Stimulated activated naive B cell treated with anti-CD40 and anti-IgM and Interleukin-4, amounts not matched to agents 10 μg/mL and 1 μg/mL and 100 μg/mL, for 72 hours (primary cell): ENCODE measurements around the gene LGALS9B.
"Not testable (repeated sequence)": the region's sequence is repeated elsewhere in the genome, so short reads cannot be mapped to it uniquely, and the experiment has no call there.

Experiments used
- ATAC-seq, 2 donors: fragments of 150-1000 bp; cut with Tn5 transposase; replicated peaks; 2 replicates each; pipeline ENCODE4 v1.10.0; 2021; ENCODE audit warnings: moderate library complexity in 1 of 2
- DNase-seq: peaks from one replicate; pipeline ENCODE4 v3.0.0; 2021
- H3K27ac Mint-ChIP-seq: one replicate; pipeline ENCODE4 v1.8.0; 2022; ENCODE audit warnings: mild to moderate bottlenecking, mixed read lengths
- H3K27me3 Mint-ChIP-seq, 2 donors: one replicate each; pipeline ENCODE4 v1.8.0; 2022; ENCODE audit warnings: mixed read lengths in 2 of 2
- H3K36me3 Mint-ChIP-seq, 2 donors: one replicate each; pipeline ENCODE4 v1.8.0; 2022; ENCODE audit warnings: mixed read lengths in 2 of 2, mild to moderate bottlenecking in 1 of 2
- H3K4me1 Mint-ChIP-seq, 2 donors: one replicate each; pipeline ENCODE4 v1.8.0; 2022; ENCODE audit warnings: mixed read lengths in 2 of 2, mild to moderate bottlenecking in 1 of 2
- H3K4me3 Mint-ChIP-seq, 2 donors: one replicate each; pipeline ENCODE4 v1.8.0; 2022; ENCODE audit warnings: mild to moderate bottlenecking in 2 of 2, mixed read lengths in 2 of 2, moderate library complexity in 1 of 2
- H3K9me3 Mint-ChIP-seq, 2 donors: one replicate each; pipeline ENCODE4 v1.8.0; 2022; ENCODE audit warnings: mixed read lengths in 2 of 2, mild to moderate bottlenecking in 1 of 2

LGALS9B gene

DNA sequence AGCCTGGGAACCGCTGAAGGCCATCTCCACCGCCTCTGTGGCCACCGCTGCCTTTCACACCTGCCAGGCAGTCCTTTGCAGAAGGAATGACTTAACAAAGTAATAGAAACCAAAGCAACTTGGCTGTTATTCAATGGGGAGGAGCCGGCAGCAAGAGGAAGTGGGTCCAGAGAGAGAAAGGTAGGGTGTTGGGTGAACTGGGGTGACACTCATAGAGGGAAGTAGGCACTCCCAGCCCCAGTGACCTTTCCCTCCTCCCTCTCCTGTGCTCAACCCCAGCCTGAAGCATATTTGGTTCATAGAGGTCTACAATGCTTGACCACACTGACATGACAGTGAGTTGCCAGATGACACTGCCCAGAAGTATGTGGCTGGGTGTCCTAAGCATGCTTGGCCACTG, at the start of gene LGALS9B:
LGALS9B (minus strand) TSS at position 93 of the 400 bp plus-strand sequence; CDS start at position 24, 69 bp downstream.
- peak; percentile 95 to 97 for ATAC-seq
- not testable (repeated sequence) for H3K4me1 Mint-ChIP-seq, DNase-seq, H3K27me3 Mint-ChIP-seq, H3K9me3 Mint-ChIP-seq, H3K27ac Mint-ChIP-seq, H3K36me3 Mint-ChIP-seq
- peak within 1 kb of the TSS in 1 of 2 donors; percentile 42 for H3K4me3 Mint-ChIP-seq

DNA sequence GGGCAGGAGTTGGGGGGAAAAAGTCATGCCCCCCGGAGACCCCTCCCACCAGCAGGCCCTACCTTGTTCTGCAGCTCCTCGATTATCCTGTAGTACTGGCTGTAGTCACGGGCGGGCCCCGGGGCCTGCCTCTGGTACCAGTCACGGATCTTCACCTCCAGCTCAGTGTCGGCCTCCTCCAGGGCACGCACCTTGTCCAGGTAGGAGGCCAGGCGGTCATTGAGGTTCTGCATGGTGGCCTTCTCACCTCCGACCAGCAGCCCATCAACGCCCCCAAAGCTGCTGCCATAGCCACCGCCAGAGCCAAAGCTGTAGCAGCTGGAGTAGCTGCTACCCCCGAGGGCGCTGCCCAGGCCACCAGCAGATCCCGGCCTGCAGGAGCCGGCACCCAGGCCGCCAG, 49.6 kb upstream of the LGALS9B start:
- DNase-seq, H3K36me3 Mint-ChIP-seq, H3K27me3 Mint-ChIP-seq, ATAC-seq, H3K4me1 Mint-ChIP-seq, H3K27ac Mint-ChIP-seq, H3K9me3 Mint-ChIP-seq, H3K4me3 Mint-ChIP-seq: not testable (repeated sequence)

DNA sequence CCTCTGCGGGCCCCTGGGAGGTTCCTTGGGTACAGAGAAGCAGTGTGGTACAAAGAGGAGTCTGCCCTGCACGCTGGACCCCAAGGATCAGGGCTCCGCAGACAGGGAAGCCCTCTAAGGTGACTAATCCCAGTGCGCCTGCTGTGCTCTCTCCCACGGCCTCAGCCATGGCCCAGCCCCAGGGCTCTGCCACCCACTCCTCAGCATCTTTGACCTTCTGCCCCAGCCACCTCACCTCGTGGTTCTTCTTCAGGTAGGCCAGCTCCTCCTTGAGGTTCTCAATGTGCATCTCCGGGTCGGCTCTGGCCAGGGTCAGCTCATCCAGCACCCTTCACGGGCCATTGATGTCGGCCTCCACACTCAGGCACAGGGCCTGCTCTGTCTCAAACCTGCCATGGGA, 47.8 kb upstream of the LGALS9B start:
- H3K9me3 Mint-ChIP-seq, H3K4me3 Mint-ChIP-seq, H3K27me3 Mint-ChIP-seq, DNase-seq, H3K4me1 Mint-ChIP-seq, H3K27ac Mint-ChIP-seq, H3K36me3 Mint-ChIP-seq, ATAC-seq: not testable (repeated sequence)

GRCh38 chr17:20513539-20513938, 46.2 kb upstream of the LGALS9B start:
- H3K4me3 Mint-ChIP-seq, H3K36me3 Mint-ChIP-seq, H3K27me3 Mint-ChIP-seq, H3K4me1 Mint-ChIP-seq, DNase-seq, ATAC-seq, H3K27ac Mint-ChIP-seq, H3K9me3 Mint-ChIP-seq: not testable (repeated sequence)

DNA sequence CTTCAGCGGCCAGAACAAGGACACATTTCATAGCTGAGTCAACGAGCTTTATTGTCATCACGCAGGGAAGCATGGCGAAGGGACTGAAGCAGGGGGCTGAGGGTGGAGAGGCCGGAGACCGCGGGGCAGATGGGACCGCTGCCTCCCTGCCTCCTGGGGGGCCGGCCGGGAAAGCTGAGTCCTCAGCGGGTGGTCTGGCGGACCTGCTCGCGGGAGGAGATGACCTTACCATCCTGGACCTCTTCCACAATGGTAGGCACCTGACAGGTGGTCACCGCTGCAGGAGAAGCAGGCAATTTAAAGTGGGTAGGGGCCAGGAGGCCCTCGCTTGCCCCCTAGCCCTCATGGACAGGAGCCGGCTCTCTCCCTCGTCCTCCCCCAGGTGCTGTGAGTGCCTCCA, 45.0 kb upstream of the LGALS9B start:
- not testable (repeated sequence) for H3K9me3 Mint-ChIP-seq, H3K4me1 Mint-ChIP-seq, H3K4me3 Mint-ChIP-seq, DNase-seq, H3K36me3 Mint-ChIP-seq, H3K27me3 Mint-ChIP-seq, ATAC-seq, H3K27ac Mint-ChIP-seq

GRCh38 chr17:20511778-20512177, 44.4 kb upstream of the LGALS9B start:
- not testable (repeated sequence) for H3K4me3 Mint-ChIP-seq, H3K27ac Mint-ChIP-seq, H3K9me3 Mint-ChIP-seq, H3K4me1 Mint-ChIP-seq, H3K27me3 Mint-ChIP-seq, H3K36me3 Mint-ChIP-seq, ATAC-seq, DNase-seq

- not testable (repeated sequence) for H3K4me1 Mint-ChIP-seq, H3K4me3 Mint-ChIP-seq, DNase-seq, H3K9me3 Mint-ChIP-seq, H3K27ac Mint-ChIP-seq, ATAC-seq, H3K27me3 Mint-ChIP-seq, H3K36me3 Mint-ChIP-seq
These were observed 38.0 kb upstream of the LGALS9B start for GRCh38 chr17:20505333-20505732.

GRCh38 chr17:20504388-20505066, 37.2 kb upstream of the LGALS9B start:
- not testable (repeated sequence) for H3K36me3 Mint-ChIP-seq, H3K4me1 Mint-ChIP-seq, H3K4me3 Mint-ChIP-seq, ATAC-seq, DNase-seq, H3K27ac Mint-ChIP-seq, H3K9me3 Mint-ChIP-seq, H3K27me3 Mint-ChIP-seq

DNA sequence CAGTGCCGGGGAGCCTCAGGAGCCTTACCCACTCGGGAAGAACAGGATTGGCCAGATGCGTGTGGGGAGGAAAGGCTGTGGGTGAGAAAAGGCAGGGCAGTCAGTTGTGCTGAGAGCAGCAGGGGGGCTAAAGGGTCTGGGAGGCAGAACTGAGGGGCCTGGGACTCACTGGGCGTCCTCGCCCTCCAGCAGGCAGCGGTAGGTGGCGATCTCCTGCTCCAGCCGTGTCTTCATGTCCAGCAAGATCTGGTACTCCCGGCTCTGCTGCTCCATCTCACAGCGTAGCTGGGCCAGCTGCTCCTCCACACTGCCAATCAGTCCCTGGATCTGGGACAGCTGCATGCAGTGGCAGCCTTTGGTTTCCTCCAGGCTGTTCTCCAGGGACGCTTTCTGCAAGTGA, 34.6 kb upstream of the LGALS9B start:
- DNase-seq, H3K4me3 Mint-ChIP-seq, ATAC-seq, H3K9me3 Mint-ChIP-seq, H3K4me1 Mint-ChIP-seq, H3K27me3 Mint-ChIP-seq, H3K27ac Mint-ChIP-seq, H3K36me3 Mint-ChIP-seq: not testable (repeated sequence)

GRCh38 chr17:20500346-20500745, 33.0 kb upstream of the LGALS9B start:
- H3K4me3 Mint-ChIP-seq, H3K36me3 Mint-ChIP-seq, DNase-seq, ATAC-seq, H3K9me3 Mint-ChIP-seq, H3K4me1 Mint-ChIP-seq, H3K27ac Mint-ChIP-seq, H3K27me3 Mint-ChIP-seq: not testable (repeated sequence)

DNA sequence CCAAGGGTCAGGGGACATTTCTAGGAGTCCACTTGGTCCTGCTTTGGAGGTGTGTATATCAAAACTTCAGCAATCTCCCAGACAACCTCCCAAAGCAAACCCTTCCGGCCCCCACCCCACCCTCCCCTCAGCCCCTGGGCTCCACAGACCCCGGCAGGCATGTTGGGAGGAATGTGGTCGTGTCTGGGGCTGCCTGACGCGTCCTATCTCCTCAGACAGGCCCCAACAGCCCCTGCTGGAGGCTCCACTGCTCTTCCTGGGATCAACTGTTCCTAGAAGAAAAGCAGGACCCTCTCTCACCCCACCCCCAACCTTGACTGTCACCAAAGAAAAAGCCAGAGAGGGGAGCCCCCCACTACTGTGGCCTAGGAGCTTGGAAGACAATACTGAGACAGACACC, 28.1 kb upstream of the LGALS9B start:
- not testable (repeated sequence) for DNase-seq, H3K27ac Mint-ChIP-seq, H3K4me3 Mint-ChIP-seq, H3K27me3 Mint-ChIP-seq, H3K4me1 Mint-ChIP-seq, H3K36me3 Mint-ChIP-seq, H3K9me3 Mint-ChIP-seq, ATAC-seq

DNA sequence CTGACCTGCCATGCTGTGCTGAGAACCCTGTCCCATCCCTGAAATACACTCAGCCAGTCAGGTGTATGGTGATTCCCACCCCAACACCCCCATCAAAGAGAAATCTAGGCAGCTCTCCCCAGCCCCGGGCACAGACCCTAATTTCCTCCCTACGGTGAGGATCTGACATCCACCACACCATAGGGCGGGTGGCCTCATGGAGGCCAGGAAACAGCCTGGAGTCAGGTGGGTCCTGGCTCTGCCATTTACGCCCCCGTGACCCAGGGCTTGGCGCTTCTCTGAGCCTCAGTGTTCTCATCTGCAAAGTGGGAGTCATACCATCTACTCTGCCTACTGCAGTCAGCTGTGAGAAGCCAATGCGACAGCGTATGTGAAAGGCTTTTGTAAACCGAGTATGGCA, 27.4 kb upstream of the LGALS9B start:
- not testable (repeated sequence) for H3K4me3 Mint-ChIP-seq, H3K27ac Mint-ChIP-seq, ATAC-seq, H3K36me3 Mint-ChIP-seq, H3K9me3 Mint-ChIP-seq, DNase-seq, H3K27me3 Mint-ChIP-seq, H3K4me1 Mint-ChIP-seq

GRCh38 chr17:20494147-20494546, 26.8 kb upstream of the LGALS9B start:
- H3K36me3 Mint-ChIP-seq, H3K9me3 Mint-ChIP-seq, H3K27ac Mint-ChIP-seq, H3K27me3 Mint-ChIP-seq, H3K4me3 Mint-ChIP-seq, DNase-seq, ATAC-seq, H3K4me1 Mint-ChIP-seq: not testable (repeated sequence)

- H3K4me3 Mint-ChIP-seq, H3K36me3 Mint-ChIP-seq, ATAC-seq, H3K9me3 Mint-ChIP-seq, H3K4me1 Mint-ChIP-seq, H3K27ac Mint-ChIP-seq, H3K27me3 Mint-ChIP-seq, DNase-seq: not testable (repeated sequence)
These were observed 25.6 kb upstream of the LGALS9B start for GRCh38 chr17:20492971-20493370.

GRCh38 chr17:20492099-20492498, 24.8 kb upstream of the LGALS9B start:
- H3K4me3 Mint-ChIP-seq, ATAC-seq, H3K36me3 Mint-ChIP-seq, H3K4me1 Mint-ChIP-seq, DNase-seq, H3K27me3 Mint-ChIP-seq, H3K9me3 Mint-ChIP-seq, H3K27ac Mint-ChIP-seq: not testable (repeated sequence)

DNA sequence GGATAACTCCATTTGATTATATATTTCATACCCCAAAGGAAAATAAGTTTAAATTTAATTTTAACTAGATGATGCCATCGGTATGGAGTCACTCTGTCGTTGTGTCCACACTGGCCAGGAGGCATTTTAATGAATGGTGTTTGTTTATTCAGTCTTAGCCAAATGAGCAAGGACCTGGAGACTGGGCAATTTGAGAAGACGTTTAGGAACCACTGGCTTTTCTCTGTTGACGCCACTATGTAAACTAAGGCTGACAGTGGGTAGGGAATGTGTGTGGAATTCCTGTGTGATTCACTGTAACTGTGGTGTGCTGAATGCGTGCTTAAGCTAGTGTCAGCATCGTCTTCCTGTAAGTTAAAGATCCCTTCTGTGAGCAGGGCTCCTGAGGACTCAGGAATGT, 17.6 kb upstream of the LGALS9B start:
- not testable (repeated sequence) for ATAC-seq, H3K27me3 Mint-ChIP-seq, H3K4me1 Mint-ChIP-seq, H3K9me3 Mint-ChIP-seq, H3K27ac Mint-ChIP-seq, DNase-seq, H3K36me3 Mint-ChIP-seq, H3K4me3 Mint-ChIP-seq
